A549 (cell line): ENCODE results near the gene CARS1.

ENCODE experiments used
- EP300 ChIP-seq, 2 experiments: fragments of >200 bp; sonication (Bioruptor Twin); formaldehyde crosslinking; IDR thresholded peaks; 2 replicates in 1 of 2; 3 replicates in 1 of 2; pipeline ENCODE4 v1.6.1; 2016 to 2017
- RAD21 ChIP-seq, 2 experiments: fragments of >200 bp in 1 of 2; sonication (Bioruptor Twin) in 1 of 2; formaldehyde crosslinking in 1 of 2; IDR thresholded peaks in 1 of 2; conservative IDR thresholded peaks in 1 of 2; 2 replicates in 1 of 2; 3 replicates in 1 of 2; pipeline ENCODE4 v1.6.1; 2012 to 2018; ENCODE audit warnings: inconsistent platforms in 1 of 2
- SMC3 ChIP-seq: fragments of >200 bp; sonication (Bioruptor Twin); formaldehyde crosslinking; IDR thresholded peaks from 3 replicates; pipeline ENCODE4 v1.6.1; 2018; ENCODE audit warnings: inconsistent platforms
- TF ChIP-seq, protein P1 (sequence below): fragments of >200 bp; sonication (Bioruptor Twin); formaldehyde crosslinking; IDR thresholded peaks from 3 replicates; pipeline ENCODE4 v1.5.1; 2016

GRCh38 chr11:3074912-3075589 lies 17.8 kb upstream of the CARS1 start:
- TF ChIP-seq, protein P1, sequence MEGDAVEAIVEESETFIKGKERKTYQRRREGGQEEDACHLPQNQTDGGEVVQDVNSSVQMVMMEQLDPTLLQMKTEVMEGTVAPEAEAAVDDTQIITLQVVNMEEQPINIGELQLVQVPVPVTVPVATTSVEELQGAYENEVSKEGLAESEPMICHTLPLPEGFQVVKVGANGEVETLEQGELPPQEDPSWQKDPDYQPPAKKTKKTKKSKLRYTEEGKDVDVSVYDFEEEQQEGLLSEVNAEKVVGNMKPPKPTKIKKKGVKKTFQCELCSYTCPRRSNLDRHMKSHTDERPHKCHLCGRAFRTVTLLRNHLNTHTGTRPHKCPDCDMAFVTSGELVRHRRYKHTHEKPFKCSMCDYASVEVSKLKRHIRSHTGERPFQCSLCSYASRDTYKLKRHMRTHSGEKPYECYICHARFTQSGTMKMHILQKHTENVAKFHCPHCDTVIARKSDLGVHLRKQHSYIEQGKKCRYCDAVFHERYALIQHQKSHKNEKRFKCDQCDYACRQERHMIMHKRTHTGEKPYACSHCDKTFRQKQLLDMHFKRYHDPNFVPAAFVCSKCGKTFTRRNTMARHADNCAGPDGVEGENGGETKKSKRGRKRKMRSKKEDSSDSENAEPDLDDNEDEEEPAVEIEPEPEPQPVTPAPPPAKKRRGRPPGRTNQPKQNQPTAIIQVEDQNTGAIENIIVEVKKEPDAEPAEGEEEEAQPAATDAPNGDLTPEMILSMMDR = no peak
- TF ChIP-seq EP300 (IDR thresholded peaks at IDR 0.05) (no peak), RAD21 (conservative IDR thresholded peaks at IDR 0.05 in 1 of 2, IDR thresholded peaks at IDR 0.05 in 1 of 2) (no peak), SMC3 (no peak)
